Right lung (tissue), 5 donors: ENCODE results near the gene EHD4. TPM values are rescaled to one million over a fixed set of nuclear protein-coding genes. Genes with fewer than 3 reads are reported as not detected.

Source experiments
- DNase-seq, 2 donors: peaks; one replicate each; pipeline ENCODE4 v3.0.0-alpha.2; 2013
- polyA plus RNA-seq, 5 donors: library from polyadenylated mRNA; unstranded; fragments of 120-200 nt; gene quantifications; one replicate each; pipeline versions ENCODE4 v1.2.1 to v1.2.3, GENCODE V29; 2013; ENCODE audit warnings: inconsistent platforms in 1 of 5, low replicate concordance in 1 of 5; ENCODE audit not compliant: insufficient read length in 5 of 5, insufficient read depth in 1 of 5

Gene EHD4
- polyA plus RNA-seq, 5 donors: 9.7 to 14.5 (median 11.9) TPM

DNA sequence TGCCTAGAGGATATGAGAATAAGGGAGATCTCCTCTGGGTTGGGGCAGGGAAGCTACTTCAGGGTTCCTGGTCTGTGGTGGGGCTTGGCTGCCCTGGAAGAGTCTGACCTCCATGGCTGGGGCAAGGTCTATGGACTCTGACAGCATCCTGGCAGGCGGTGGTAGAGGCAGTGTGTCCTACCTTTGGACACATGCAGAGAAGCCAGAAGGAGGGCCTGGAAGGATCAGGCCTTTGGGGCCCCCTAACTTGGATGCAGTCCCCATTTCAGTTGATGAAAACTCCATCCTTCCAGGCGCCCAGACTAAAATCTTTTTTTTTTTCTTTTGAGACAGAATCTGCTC lies 88.9 kb downstream of the EHD4 start:
- no peak for DNase-seq

GRCh38 chr15:41882689-41883483 lies 89.5 kb downstream of the EHD4 start:
- no peak for DNase-seq

- no peak for DNase-seq
Measured at GRCh38 chr15:41881920-41882688, 90.3 kb downstream of the EHD4 start.

DNA sequence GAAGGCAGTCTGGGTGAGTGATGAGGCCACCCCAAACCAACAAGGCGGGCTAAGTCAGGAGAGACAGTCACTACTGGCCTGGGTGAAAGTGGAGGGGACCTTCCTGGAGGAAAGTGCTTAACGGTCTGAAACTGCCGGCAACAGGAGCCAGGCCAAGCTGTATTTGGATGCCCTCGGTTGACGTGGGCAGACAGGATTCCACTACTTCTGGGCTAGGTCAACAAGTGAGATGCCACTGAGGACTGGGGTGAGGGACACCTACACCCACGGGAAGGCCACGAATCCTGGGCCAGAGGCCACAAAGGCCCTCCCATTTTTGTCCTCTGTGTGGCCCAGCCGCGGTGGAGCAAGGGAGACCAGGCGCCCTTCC lies 90.8 kb downstream of the EHD4 start:
- no peak for DNase-seq

GRCh38 chr15:41881086-41881485 lies 91.3 kb downstream of the EHD4 start:
- DNase-seq: no peak

GRCh38 chr15:41880156-41880877 lies 92.0 kb downstream of the EHD4 start:
- DNase-seq: no peak

DNA sequence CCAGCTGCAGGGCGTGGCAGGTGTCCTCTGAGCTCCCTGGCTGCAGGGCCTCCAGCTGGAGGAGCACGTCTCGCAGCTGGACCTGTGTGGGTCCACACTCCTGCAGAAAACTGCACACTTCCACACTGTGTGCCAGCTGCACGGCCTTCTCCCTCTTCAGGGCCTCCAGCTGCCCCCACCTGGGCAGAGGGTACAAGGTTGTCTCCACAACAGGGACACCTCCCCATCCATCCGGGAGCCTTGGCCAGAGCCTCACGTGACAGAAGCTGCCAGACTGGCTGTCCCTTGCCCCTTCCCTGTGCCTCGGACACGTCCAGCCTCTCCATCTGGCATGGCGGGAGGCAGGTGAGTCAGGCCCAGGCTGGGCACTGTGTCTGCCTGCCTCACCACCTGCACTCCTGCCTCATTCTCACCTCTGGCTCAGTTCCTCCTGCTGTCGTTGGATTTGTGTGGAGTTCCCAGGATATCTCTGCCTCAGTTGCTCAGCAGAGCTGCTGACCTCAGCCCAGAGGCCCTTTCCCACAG lies 93.0 kb downstream of the EHD4 start:
- no peak for DNase-seq

- no peak for DNase-seq
Measured at GRCh38 chr15:41878355-41878699, 94.0 kb downstream of the EHD4 start.

DNA sequence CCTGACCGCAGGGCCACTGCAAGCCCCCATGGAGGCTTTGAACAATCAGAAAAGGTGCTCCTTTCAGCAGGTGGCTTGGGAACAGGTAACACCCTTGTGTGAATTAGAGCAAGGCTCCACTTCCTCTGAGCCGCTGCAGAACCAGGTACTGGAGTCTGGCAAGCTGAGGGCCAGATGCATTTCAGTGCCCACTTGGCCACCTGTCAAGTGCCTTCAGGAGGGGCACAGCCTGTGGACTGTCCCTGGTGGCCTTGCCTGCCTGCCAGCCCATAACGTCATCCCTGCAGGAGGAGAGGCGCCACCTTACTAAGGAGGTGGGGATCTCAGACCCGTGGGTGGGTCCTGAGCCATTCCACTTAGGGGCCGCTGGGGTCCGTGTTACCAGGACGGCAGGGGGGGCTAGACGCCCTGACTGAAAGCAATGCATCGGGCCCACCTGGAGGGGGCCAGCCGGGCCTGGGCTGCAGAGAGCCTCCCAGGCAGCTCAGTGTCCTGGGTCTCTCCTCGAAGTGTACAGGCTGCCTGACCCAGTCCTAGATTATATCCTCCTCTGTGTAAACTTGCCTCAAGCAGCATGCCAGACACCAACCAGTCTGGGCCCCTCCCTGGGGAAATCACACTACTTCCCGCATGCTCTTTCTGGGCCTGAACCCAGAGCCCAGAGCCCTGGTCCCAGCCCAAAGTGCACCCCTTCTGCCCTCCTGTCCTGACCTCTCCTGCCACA lies 94.6 kb downstream of the EHD4 start:
- DNase-seq: no peak

DNA sequence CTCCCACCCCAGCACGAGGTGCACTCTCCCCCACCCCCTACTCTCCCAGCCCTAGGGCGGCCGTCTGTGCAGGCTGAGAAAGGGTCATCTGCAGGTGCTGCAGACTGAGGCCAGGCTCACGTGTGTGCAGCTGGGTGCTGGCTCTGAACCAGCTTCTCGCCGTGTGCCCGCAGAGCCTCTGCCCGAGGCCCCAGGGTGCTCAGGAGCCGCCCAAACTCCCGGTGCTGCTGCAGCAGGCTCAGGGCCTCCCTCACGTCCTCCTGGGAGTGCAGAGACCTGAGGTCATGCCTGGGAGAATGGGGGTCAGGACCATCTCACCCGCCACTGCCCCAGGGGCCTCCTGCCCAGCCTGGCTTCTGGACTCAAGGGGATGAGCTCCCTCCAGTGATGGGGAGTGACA lies 95.7 kb downstream of the EHD4 start:
- DNase-seq: no peak

DNA sequence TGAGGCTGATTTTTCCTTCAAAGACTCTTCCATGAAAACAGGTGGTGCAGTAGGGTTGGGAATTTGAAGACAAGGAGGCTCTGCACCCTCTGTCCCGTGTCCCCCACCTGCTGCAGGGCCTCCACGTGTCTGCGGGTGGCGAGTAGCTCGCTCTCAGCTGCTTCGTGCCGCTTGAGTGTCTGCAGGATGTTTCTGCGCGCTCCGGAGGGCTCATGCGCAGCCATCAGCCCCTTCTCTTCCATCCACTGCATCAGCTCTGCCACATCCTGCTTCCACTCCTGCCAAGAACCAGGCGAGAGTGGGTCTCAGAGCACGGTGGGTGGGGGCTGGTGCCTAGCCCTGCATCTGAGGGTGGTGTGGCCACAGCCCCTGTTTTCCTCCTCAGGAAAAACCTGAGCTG lies 96.3 kb downstream of the EHD4 start:
- no peak for DNase-seq

GRCh38 chr15:41874736-41875135 lies 97.6 kb downstream of the EHD4 start:
- no peak for DNase-seq

DNA sequence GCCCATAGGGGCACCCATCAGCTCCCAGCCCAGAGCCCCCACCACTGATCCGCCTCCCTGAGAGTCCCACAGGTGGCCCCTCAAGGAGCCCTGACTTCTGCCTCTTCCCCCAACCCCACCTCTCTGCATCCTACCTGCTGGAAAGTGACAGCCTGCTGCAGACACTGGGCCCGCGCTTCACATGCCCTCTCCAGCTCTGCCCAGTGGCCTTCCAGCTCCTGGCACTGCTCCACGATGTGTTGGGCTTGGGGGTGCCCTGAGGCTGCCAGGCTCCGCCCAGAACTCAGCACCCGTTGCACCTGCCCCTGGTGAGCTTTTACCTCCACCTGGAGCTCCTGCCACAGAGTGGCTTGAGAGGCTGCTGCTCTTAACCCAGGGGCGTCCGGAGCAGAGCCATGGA lies 98.6 kb downstream of the EHD4 start:
- DNase-seq: no peak

DNA sequence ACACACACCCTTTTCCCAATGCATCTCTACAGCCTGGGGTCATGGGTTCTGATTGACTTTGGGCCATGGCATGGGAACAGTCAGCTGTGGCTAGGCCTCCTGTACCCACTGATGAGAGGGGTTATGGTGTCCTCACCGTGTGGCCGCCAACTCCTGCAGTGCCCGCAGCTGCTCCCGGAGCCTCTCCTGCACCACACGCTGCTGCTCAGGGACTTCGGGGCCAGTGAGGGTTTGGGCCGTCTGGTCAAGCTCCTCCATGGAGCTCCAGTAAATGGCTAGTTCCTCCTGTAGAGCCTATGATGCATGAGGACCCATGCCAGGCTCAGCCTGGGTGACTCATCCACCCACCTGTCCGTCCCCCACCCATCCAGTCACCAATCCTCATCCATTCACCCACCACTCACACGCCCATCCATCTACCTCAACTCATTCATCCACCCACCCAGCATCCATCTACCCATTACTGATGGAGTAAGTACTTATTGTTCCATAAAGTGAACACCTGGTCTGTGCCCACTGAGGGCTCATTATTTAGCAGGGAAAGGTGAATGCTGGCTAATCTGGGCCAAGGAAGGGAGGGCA lies 100.1 kb downstream of the EHD4 start:
- DNase-seq: no peak

GRCh38 chr15:41871175-41871905 lies 101.0 kb downstream of the EHD4 start:
- no peak for DNase-seq

- no peak for DNase-seq
Measured at GRCh38 chr15:41870689-41871081, 101.7 kb downstream of the EHD4 start.

- DNase-seq: no peak
Measured at GRCh38 chr15:41869770-41870688, 102.3 kb downstream of the EHD4 start.

- DNase-seq: no peak
Measured at GRCh38 chr15:41868321-41868720, 104.0 kb downstream of the EHD4 start.

DNA sequence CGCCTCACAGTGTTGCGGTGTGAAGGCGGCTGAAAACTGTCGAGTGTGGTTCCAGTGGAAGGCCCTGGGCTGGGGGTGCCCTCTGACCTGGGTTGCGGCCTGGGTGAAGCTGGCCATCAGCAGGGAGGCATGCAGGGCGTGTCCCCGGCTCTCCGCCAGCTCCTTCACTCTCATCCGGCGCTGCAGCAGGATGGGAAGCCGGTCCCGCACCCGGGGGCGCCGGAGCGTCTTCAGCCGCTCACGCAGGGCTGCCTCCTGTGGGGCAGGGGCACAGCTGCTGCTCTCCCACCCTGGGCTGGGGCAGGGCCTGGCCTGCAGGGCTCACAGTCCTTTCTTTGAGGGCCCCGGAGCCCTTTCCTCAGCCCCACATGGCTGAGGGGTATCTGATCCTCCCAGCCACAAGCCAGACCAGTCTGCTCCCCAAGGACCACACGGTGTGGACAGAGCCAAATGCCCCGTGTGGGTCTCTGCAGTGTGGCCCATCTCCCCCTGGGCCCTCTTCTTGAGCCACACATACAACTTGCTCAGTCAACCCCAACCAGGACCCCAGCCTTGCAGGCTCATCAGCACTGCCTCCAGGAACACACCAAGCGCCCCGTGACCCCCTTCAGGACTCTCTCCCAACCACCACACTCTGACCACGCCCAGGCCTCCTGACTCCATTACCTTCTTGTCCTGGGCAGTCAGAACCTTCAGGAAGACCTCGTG lies 105.3 kb downstream of the EHD4 start:
- no peak for DNase-seq
